HepG2 (cell line): ENCODE results near the gene RNU6-1.

Source experiments
- AHR ChIP-seq: IDR thresholded peaks from 2 replicates; pipeline ENCODE4 v1.6.1; 2018; ENCODE audit warnings: missing genetic modification reagents, missing compliant biosample characterization
- ARNTL ChIP-seq: sonication (generic); formaldehyde crosslinking; IDR thresholded peaks from 2 replicates; pipeline ENCODE4 v1.4.0; 2020; ENCODE audit warnings: mild to moderate bottlenecking, missing genetic modification reagents
- BRF2 ChIP-seq: sonication (generic); formaldehyde crosslinking; IDR thresholded peaks from 2 replicates; pipeline ENCODE4 v1.8.1; 2022; ENCODE audit warnings: mild to moderate bottlenecking, missing genetic modification reagents
- CBX5 ChIP-seq: sonication (generic); formaldehyde crosslinking; IDR thresholded peaks from 2 replicates; pipeline ENCODE4 v1.4.0; 2020; ENCODE audit warnings: missing genetic modification reagents, borderline replicate concordance
- CC2D1A ChIP-seq: sonication (generic); formaldehyde crosslinking; IDR thresholded peaks from 2 replicates; pipeline ENCODE4 v1.8.1; 2023; ENCODE audit warnings: mild to moderate bottlenecking, missing genetic modification reagents
- CTCF ChIP-seq: sonication (generic); formaldehyde crosslinking; IDR thresholded peaks from 2 replicates; pipeline ENCODE4 v1.5.0; 2020; ENCODE audit warnings: mild to moderate bottlenecking, missing genetic modification reagents, moderate library complexity
- FOXK1 ChIP-seq: sonication (generic); formaldehyde crosslinking; IDR thresholded peaks from 2 replicates; pipeline ENCODE4 v1.4.0; 2020; ENCODE audit warnings: low read depth, missing genetic modification reagents, borderline replicate concordance
- GABPA ChIP-seq, 2 experiments: IDR thresholded peaks; 2 replicates each; pipeline ENCODE4 v1.6.1; 2011 to 2016; ENCODE audit warnings: low read depth in 2 of 2, low read length in 1 of 2, missing biosample characterization in 1 of 2, missing genetic modification characterization in 1 of 2
- NR2C2 ChIP-seq: sonication (generic); formaldehyde crosslinking; IDR thresholded peaks from 2 replicates; pipeline ENCODE4 v1.4.0; 2020; ENCODE audit warnings: missing genetic modification reagents, mild to moderate bottlenecking, moderate library complexity, borderline replicate concordance
- SUZ12 ChIP-seq: fragments of 150-350 bp; IDR thresholded peaks from 2 replicates; pipeline ENCODE4 v1.6.1; 2014; ENCODE audit warnings: low read depth, low read length
- ZNF275 ChIP-seq: sonication (generic); formaldehyde crosslinking; IDR thresholded peaks from 2 replicates; pipeline ENCODE4 v1.8.0; 2022; ENCODE audit warnings: missing genetic modification reagents, mild to moderate bottlenecking, inconsistent platforms, borderline replicate concordance
- ZNF292 ChIP-seq: sonication (generic); formaldehyde crosslinking; IDR thresholded peaks from 2 replicates; pipeline ENCODE4 v1.8.1; 2022; ENCODE audit warnings: mild to moderate bottlenecking, low read depth, missing genetic modification reagents, borderline replicate concordance
- ZNF337 ChIP-seq: sonication (generic); formaldehyde crosslinking; IDR thresholded peaks from 2 replicates; pipeline ENCODE4 v1.5.1; 2020; ENCODE audit warnings: missing genetic modification reagents, low read depth, mild to moderate bottlenecking, borderline replicate concordance

- TF ChIP-seq BRF2, result no peak
- no peak for TF ChIP-seq GABPA (IDR thresholded peaks at IDR 0.05; ENCODE audit: low read depth, low read length)
- no peak for TF ChIP-seq GABPA (CRISPR knock-in tag; IDR thresholded peaks at IDR 0.05; ENCODE audit: low read depth)
- TF ChIP-seq ZNF275 (CRISPR knock-in tag), result no peak
- TF ChIP-seq FOXK1, result no peak
- TF ChIP-seq ZNF292, result no peak
- no peak for TF ChIP-seq SUZ12
- no peak for TF ChIP-seq NR2C2 (CRISPR knock-in tag)
- TF ChIP-seq CBX5 (CRISPR knock-in tag), result no peak
- TF ChIP-seq ARNTL (CRISPR knock-in tag), result no peak
- TF ChIP-seq CTCF (CRISPR knock-in tag), result no peak
- no peak for TF ChIP-seq AHR (CRISPR knock-in tag)
- TF ChIP-seq CC2D1A (CRISPR knock-in tag), result no peak
- no peak for TF ChIP-seq ZNF337
Observed at GRCh38 chr15:67878712-67879206, 38.9 kb upstream of the RNU6-1 start.
